Measurements from ENCODE around the gene STAT3.

Gene STAT3

GRCh38 chr17:42296012-42296411 is 92.2 kb downstream of the STAT3 start:
- H3K4me2 ChIP-seq, result no peak overlapping the region
- H4K20me1 ChIP-seq (ENCODE audit: insufficient read depth), result no peaks in the 10 kb centered on the region
- no peak for TF ChIP-seq CTCF (conservative IDR thresholded peaks at IDR 0.05; ENCODE audit: low read depth, low read length)
- no peak overlapping the region for H3K27ac ChIP-seq
- H3K4me1 ChIP-seq (ENCODE audit: low read depth, poor library complexity, severe bottlenecking), result no peaks in the 10 kb centered on the region
- H3K4me3 ChIP-seq (IDR thresholded peaks at IDR 0.05; ENCODE audit: insufficient read depth, low read depth, low read length), result no peak overlapping the region
- no peak overlapping the region for H2AFZ ChIP-seq (ENCODE audit: low read depth)
- peaks cover under 1% of the 10 kb centered on the region for H3K27me3 ChIP-seq (ENCODE audit: insufficient read depth, low read depth)
- no peaks in the 10 kb centered on the region for H3K79me2 ChIP-seq (ENCODE audit: insufficient read depth, low read depth)
- H3K9ac ChIP-seq, result no peak overlapping the region
- H3K36me3 ChIP-seq (ENCODE audit: insufficient read depth), result no peaks in the 10 kb centered on the region

- H3K4me1 ChIP-seq (ENCODE audit: low read depth, poor library complexity, severe bottlenecking), result no peaks in the 10 kb centered on the region
- no peaks in the 10 kb centered on the region for H3K36me3 ChIP-seq (ENCODE audit: insufficient read depth)
- no peak overlapping the region for H3K9ac ChIP-seq
- H3K4me2 ChIP-seq, result no peak overlapping the region
- H2AFZ ChIP-seq (ENCODE audit: low read depth), result no peak overlapping the region
- H3K79me2 ChIP-seq (ENCODE audit: insufficient read depth, low read depth), result no peaks in the 10 kb centered on the region
- H3K27ac ChIP-seq, result no peak overlapping the region
- no peak overlapping the region for H3K4me3 ChIP-seq (IDR thresholded peaks at IDR 0.05; ENCODE audit: insufficient read depth, low read depth, low read length)
- H3K27me3 ChIP-seq (ENCODE audit: insufficient read depth, low read depth), result peaks cover 7% of the 10 kb centered on the region
- no peaks in the 10 kb centered on the region for H4K20me1 ChIP-seq (ENCODE audit: insufficient read depth)
- no peak for TF ChIP-seq CTCF (conservative IDR thresholded peaks at IDR 0.05; ENCODE audit: low read depth, low read length)
Observed at GRCh38 chr17:42294469-42295398, 93.5 kb downstream of the STAT3 start.

GRCh38 chr17:42291129-42291528 is 97.1 kb downstream of the STAT3 start:
- Histone ChIP-seq H3K36me3 (ENCODE audit: insufficient read depth) (no peaks in the 10 kb centered on the region), H3K9ac (no peak overlapping the region), H3K79me2 (ENCODE audit: insufficient read depth, low read depth) (no peaks in the 10 kb centered on the region), H3K4me2 (no peak overlapping the region), H3K4me3 (IDR thresholded peaks at IDR 0.05; ENCODE audit: insufficient read depth, low read depth, low read length) (no peak overlapping the region), H3K27ac (no peak overlapping the region), H2AFZ (ENCODE audit: low read depth) (no peak overlapping the region), H3K27me3 (ENCODE audit: insufficient read depth, low read depth) (peaks cover 27% of the 10 kb centered on the region), H3K4me1 (ENCODE audit: low read depth, poor library complexity, severe bottlenecking) (no peaks in the 10 kb centered on the region), H4K20me1 (ENCODE audit: insufficient read depth) (no peaks in the 10 kb centered on the region)
- TF ChIP-seq CTCF (conservative IDR thresholded peaks at IDR 0.05; ENCODE audit: low read depth, low read length), result no peak

GRCh38 chr17:42290577-42290976 is 97.7 kb downstream of the STAT3 start:
- H3K4me1 ChIP-seq (ENCODE audit: low read depth, poor library complexity, severe bottlenecking), result no peaks in the 10 kb centered on the region
- no peak for TF ChIP-seq CTCF (conservative IDR thresholded peaks at IDR 0.05; ENCODE audit: low read depth, low read length)
- H3K27me3 ChIP-seq (ENCODE audit: insufficient read depth, low read depth), result peaks cover 27% of the 10 kb centered on the region
- no peak overlapping the region for H3K4me3 ChIP-seq (IDR thresholded peaks at IDR 0.05; ENCODE audit: insufficient read depth, low read depth, low read length)
- H4K20me1 ChIP-seq (ENCODE audit: insufficient read depth), result no peaks in the 10 kb centered on the region
- no peaks in the 10 kb centered on the region for H3K79me2 ChIP-seq (ENCODE audit: insufficient read depth, low read depth)
- H3K27ac ChIP-seq, result no peak overlapping the region
- no peak overlapping the region for H3K9ac ChIP-seq
- no peak overlapping the region for H3K4me2 ChIP-seq
- H3K36me3 ChIP-seq (ENCODE audit: insufficient read depth), result no peaks in the 10 kb centered on the region
- H2AFZ ChIP-seq (ENCODE audit: low read depth), result no peak overlapping the region
